ENCODE data around the gene PON2.

DNA sequence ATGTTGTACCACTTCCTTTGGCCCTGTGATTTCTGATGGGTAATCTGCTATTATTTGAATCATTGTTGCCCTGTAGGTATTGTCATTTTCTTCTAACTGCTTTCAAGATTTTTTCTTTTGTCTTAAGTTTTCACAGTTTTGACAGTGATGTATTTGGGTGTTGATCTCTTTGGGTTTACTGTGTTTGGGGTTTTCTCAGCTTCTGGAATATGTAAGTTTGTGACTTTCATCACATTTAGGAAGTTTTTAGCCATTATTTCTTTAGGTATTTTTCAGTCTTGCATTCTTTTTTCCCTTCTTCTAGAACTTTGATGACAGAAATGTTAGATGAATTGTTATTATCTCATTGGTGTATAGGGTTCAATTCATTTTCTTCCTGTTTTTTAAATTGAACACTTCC lies 23.1 kb upstream of the PON2 start:
- TF ChIP-seq, protein P1, sequence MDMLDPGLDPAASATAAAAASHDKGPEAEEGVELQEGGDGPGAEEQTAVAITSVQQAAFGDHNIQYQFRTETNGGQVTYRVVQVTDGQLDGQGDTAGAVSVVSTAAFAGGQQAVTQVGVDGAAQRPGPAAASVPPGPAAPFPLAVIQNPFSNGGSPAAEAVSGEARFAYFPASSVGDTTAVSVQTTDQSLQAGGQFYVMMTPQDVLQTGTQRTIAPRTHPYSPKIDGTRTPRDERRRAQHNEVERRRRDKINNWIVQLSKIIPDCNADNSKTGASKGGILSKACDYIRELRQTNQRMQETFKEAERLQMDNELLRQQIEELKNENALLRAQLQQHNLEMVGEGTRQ (CRISPR knock-in tag; IDR thresholded peaks at IDR 0.05) = no peak
- TF ChIP-seq RELA (CRISPR knock-in tag; IDR thresholded peaks at IDR 0.05; ENCODE audit: borderline replicate concordance) (no peak), SMAD3 (CRISPR knock-in tag; IDR thresholded peaks at IDR 0.05; ENCODE audit: borderline replicate concordance) (no peak), ZBTB21 (CRISPR knock-in tag; IDR thresholded peaks at IDR 0.05; ENCODE audit: borderline replicate concordance) (no peak), IRF2 (CRISPR knock-in tag; IDR thresholded peaks at IDR 0.05; ENCODE audit: borderline replicate concordance, low read depth) (no peak), FOXK1 (CRISPR knock-in tag; IDR thresholded peaks at IDR 0.05) (no peak), IRF1 (CRISPR knock-in tag; IDR thresholded peaks at IDR 0.05) (no peak), JUN (CRISPR knock-in tag; IDR thresholded peaks at IDR 0.05) (no peak)
- TF ChIP-seq, protein P2, sequence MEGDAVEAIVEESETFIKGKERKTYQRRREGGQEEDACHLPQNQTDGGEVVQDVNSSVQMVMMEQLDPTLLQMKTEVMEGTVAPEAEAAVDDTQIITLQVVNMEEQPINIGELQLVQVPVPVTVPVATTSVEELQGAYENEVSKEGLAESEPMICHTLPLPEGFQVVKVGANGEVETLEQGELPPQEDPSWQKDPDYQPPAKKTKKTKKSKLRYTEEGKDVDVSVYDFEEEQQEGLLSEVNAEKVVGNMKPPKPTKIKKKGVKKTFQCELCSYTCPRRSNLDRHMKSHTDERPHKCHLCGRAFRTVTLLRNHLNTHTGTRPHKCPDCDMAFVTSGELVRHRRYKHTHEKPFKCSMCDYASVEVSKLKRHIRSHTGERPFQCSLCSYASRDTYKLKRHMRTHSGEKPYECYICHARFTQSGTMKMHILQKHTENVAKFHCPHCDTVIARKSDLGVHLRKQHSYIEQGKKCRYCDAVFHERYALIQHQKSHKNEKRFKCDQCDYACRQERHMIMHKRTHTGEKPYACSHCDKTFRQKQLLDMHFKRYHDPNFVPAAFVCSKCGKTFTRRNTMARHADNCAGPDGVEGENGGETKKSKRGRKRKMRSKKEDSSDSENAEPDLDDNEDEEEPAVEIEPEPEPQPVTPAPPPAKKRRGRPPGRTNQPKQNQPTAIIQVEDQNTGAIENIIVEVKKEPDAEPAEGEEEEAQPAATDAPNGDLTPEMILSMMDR (IDR thresholded peaks at IDR 0.05) = no peak
- TF ChIP-seq, protein P3, sequence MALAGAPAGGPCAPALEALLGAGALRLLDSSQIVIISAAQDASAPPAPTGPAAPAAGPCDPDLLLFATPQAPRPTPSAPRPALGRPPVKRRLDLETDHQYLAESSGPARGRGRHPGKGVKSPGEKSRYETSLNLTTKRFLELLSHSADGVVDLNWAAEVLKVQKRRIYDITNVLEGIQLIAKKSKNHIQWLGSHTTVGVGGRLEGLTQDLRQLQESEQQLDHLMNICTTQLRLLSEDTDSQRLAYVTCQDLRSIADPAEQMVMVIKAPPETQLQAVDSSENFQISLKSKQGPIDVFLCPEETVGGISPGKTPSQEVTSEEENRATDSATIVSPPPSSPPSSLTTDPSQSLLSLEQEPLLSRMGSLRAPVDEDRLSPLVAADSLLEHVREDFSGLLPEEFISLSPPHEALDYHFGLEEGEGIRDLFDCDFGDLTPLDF (CRISPR knock-in tag; IDR thresholded peaks at IDR 0.05) = no peak
- TF ChIP-seq, protein P4, sequence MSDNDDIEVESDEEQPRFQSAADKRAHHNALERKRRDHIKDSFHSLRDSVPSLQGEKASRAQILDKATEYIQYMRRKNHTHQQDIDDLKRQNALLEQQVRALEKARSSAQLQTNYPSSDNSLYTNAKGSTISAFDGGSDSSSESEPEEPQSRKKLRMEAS (CRISPR knock-in tag; IDR thresholded peaks at IDR 0.05) = no peak
